Superior temporal gyrus (tissue), 1 donor: Measurements from ENCODE around the gene PRMT5.
"Not testable (repeated sequence)": the region's sequence is repeated elsewhere in the genome, so short reads cannot be mapped to it uniquely, and the experiment has no call there.

Experiments
- DNase-seq: peaks from one replicate; pipeline ENCODE4 v3.0.0-alpha.2; 2016; ENCODE audit errors: extremely low spot score

PRMT5 gene

DNA sequence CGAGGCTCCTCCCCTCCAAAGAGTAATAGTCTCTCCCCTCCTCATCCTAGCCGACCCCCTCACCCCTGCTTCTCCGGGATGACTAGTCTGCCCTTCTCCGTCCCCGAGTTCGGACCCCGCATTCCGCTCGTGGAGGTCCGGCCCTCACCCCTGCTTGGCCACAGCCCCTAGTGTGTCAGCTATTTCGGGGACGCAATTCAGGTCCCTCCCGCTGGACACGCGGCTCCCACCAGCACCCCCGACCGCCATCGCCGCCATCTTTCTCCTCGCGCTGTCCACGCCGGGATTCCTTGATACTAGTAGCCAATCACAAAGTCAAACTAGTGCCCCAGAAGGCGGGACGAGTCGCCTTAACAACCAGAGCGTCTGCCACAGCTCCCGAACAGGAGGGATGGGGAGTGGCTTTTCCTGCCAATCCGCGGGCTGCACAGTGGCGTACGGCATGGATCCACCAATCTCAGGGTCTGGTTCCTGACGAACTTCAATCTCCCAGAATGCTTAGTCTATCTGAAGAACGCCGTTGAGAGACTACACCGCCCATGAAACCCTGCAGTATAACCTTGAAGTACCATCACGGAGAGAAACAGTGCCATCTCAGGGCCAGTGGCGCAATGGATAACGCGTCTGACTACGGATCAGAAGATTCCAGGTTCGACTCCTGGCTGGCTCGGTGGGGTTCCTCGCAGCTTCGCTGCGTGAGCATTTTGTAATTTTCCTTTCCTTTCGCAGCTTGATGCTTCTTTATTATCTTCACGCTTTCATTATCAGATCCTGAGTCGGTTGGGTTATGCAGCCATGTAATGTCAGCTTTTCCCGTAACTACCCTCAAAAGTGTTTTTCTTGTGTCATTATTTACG is at the start of gene PRMT5:
Gene PRMT5 (minus strand): TSS at position 273 of the 857 bp plus-strand sequence. CDS start 15 bp downstream, at position 258.
- peak; percentile 100 for DNase-seq

- DNase-seq = no peak
Measured at GRCh38 chr14:22978487-22978837, 49.3 kb upstream of the PRMT5 start.

DNA sequence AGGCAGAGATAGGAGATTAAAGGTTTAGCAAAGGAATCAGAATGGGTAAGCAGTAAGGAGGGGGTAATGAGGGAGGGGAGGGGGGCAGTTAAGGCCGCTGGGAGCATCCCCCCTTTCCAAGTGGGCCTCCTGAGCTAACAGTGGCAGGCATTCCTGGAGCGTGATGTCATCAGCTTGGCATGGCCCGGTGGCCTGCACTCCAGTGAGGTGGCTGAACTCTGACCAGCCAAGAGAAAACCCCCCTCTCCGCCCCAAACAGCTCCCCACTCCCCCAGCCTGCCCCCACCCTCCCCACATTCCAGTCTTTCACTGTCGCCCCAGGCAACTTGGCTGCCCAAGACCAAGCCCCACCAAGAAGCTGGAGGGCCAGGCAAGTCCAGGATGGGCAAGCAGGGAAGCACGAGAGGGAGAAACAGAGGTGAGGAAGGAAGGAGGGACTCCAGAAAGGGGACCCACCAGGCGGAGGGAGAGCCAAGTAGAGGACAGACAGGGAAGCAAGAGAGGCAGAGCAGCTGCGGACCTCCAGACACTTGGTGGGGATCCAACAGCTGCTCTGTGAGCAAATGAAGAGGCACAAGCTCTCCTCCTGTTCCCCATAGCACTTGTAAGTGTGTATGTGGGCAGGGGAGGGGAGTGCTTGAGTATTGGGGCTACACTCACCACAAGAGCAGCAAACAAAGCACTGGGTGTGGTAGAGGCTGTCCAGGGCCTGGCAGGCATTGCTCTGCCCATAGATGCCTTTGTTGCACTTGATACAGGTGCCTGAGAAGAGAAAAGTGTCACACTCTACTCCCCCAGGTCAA is 48.7 kb upstream of the PRMT5 start:
- no peak for DNase-seq

DNA sequence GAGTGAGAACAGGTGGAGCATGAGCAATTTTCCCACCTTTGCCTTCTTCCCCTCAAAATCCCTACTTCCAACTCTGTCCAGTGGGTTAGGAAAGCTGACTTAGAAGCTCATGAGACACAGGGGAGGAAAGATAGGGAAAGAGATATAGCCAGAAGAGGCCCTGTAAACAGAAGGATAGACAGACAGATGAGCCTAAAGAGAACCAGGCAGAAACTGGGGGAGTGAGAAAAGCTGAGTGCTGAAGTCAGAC is 48.2 kb upstream of the PRMT5 start:
- DNase-seq = no peak

DNA sequence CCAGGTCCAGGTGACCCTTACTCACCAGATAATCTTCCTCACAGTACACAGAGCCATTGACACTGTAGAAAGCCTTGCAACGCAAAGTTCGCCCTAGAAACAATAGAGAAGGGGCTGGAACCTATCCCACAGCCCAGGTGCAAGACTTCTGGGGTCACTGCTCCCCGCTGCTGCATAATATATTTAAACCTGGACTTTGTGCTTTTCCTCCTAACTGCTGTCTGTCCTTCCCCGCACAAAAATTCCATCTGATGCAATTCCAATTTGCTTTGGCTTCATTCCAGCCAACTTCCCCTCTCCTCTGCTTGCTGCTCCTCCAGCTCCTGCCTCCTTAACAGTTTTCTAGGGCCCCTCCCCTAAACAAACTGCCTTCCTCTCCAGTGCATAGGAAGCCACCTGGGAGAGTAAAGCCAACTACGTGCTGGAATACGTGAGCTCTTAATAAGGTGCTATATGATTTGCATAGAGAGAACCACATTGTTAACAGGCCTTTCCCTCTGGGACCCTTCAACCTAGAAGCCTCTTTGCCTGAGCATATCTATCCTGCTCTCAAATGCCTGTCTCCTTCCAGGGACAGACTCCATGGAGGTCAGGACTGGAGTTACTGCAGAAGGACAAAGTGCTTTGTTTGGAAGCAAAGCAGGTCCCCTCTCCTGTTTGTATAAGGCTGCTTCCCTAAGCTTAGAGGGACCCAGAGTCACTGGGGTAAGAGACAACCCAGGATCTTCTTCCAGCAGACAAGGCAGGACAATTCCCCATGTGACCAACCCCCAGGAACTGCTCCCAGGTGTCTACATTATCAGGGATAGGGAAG is 47.7 kb upstream of the PRMT5 start:
- no peak for DNase-seq

GRCh38 chr14:22974530-22975313 is 45.5 kb upstream of the PRMT5 start:
- no peak for DNase-seq

DNA sequence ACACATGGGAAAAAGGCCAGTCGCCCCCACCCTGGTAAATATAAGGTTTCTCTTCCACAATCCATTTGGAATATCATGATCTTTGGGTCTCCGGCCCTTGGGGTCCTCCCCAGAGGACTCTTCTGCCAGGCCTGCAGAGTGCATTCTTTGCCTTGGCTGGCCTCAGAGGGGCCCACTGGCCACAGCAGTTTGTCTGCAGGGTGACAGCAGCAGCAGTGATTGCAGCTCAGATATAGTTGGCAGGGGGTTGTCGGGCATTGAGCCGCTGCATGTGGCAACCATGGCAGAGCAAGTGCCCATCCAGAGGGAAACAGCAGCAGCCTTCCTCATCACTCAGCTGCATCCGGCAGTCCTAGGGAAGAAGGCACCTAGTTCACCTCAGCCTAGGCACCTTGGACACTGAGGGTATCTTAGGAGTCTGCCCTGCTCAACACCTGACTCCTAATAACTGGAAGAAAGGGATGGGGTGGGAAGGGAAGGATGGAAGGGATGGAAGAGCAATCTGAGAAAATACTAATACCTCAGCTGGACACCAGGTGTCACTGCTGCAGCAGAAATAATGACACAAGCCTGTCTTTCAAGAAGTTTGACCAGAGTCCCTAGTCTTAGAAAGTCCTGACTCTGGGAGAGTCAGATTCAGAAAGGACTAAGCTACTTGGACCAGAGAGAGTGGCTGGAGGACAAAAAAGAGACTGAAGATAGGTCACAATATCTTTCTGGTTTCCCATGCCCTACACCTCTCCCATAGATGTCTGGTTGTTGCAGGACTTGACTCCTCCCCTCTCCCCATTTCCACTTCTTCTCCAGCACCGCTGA is 44.2 kb upstream of the PRMT5 start:
- peak; percentile 79 for DNase-seq

- no peak for DNase-seq
Measured at GRCh38 chr14:22972313-22972930, 43.2 kb upstream of the PRMT5 start.

GRCh38 chr14:22971152-22971551 is 42.0 kb upstream of the PRMT5 start:
- no peak for DNase-seq

- DNase-seq = no peak
Measured at GRCh38 chr14:22966783-22967269, 37.6 kb upstream of the PRMT5 start.

DNA sequence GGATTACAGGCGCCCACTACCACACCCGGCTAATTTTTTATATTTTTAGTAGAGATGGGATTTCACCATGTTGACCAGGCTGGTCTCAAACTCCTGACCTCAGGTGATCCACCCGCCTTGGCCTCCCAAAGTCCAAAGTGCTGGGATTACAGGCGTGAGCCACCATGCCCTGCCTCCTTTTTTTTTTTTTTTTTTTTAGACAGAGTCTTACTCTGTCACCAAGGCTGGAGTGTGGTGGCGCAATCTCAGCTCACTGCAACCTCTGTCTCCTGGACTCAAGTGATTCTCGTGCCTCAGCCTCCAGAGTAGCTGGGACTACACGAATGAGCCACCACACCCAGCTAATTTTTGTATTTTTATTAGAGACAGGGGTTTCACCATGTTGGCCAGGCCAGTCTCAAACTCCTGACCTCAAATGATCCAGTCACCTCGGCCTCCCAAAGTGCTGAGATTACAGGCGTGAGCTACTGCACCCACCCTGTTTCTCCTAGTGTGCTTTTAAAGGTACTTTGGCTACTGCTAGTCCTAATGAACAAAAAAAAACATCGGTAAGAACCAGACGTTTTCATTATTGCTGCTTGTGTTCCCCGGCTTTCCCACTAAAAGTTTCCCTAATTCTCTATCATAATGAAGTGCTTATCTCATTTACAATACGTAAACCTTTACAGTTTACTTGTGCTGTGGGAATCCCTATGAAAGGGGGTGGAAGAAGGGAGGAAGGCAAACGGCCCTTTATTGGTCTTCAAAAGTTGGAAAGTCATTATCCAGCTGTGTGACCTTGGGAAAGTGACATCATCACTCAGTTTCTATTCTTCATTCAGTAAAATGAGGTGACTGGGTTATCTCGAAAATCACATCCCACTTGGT is 37.0 kb upstream of the PRMT5 start:
- not testable (repeated sequence) for DNase-seq

DNA sequence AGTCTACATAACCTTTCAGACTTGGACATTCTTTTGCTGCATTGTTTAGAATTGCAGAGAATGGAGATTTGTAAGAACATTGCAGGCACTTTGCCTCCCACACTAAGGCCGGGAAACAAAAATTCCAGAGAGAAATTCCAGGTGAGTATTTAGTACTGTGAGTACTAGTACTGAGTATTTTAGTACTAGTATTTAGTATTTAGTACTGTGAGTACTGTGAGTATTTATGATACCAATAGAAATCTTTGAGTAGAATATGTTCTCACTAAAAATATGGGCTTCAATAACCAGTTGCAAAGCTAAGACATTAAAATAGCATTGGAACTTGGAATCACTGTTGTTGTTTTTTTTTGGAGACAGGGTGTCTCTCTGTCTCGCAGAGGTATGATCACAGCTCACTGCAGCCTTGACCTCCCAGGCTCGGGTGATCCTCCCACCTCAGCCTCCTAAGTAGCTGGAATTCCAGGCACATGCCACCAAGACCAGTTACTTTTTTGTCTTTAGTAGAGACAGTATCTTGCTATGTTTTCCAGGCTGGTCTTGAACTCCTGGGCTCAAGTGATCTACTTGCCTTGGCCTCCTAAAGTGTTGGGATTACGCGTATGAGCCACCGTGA is 33.0 kb upstream of the PRMT5 start:
- no peak for DNase-seq

DNA sequence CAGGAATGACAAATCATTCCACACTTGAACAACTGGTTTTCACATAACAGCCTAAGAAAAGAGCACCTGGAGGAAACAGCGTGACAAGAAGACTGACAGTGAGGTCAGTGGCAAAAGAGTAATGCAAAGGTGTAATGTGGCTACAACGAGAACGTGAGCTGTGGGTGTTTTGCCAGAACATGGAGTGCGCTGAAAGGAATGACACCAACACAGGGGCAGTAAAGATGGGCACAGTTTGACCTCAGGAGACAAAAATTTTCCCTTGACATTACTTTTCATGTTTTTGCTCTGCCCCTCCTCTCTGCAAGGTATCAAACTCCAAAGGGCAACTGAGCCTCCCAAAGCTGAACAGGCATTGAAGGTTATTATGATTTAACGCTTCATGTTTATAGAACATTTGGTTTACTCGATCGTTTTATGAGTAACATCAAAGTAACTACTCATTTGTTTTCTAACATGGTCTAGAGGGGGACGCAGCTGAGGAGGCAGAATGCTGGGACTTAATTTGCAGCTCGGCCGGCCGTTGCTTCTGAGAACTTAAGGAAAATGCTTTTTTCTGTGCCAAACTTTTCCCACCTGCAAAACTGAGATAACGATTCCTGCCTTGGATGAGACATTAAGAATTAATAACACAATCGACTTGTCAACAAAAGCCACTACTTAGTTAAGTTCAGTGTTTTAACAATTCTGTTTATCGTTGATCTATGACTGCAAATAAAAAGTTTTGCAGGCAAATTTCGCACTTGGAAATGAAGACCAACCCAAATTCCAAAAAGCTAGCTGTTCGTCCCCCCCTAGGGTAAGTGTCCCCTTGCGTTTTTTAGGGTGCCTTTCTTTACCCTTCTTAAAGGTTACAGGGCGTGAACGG is 26.8 kb upstream of the PRMT5 start:
- DNase-seq = no peak

- no peak for DNase-seq
Measured at GRCh38 chr14:22952418-22952817, 23.2 kb upstream of the PRMT5 start.

DNA sequence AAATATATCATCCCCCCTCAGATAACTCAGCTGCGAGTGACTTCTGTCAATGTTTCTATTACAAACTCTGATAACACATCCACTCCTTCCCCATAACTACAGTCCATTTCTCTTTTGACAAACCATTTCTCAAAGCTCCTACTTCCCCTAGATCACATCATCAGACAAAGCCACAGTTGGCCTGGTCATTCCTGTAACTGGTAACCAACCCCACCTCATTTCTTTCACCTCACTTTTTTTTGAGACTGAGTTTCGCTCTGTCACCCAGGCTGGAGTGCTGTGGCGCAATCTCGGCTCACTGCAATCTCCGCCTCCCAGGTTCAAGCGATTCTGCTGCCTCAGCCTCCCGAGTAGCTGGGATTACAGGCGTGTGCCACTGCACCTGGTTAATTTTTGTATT is 22.6 kb upstream of the PRMT5 start:
- not testable (repeated sequence) for DNase-seq

- DNase-seq = no peak
Measured at GRCh38 chr14:22945642-22946041, 16.5 kb upstream of the PRMT5 start.

DNA sequence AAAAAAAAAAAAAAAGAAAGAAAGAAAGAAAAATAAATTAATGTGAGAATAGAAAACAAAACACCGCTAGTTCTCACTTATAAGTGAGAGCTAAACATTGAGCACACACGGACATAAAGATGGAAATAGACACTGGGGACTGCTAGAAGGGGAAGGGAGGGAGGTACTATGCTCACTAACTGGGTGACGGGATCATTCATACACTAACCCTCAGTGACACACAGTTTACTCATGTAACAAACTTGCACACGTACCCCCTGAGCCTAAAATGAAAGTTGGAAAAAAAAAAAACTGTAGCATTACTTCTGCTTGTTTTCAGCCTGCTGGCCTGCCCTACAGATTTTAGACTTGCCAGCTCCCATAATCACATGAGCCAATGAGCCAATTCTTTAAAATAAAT is 10.5 kb upstream of the PRMT5 start:
- no peak for DNase-seq

GRCh38 chr14:22935156-22935555 is 6.0 kb upstream of the PRMT5 start:
- no peak for DNase-seq
